ENCODE results near the gene HLA-DRB1. TPM values are rescaled to one million over a fixed set of nuclear protein-coding genes. Genes with fewer than 3 reads are reported as not detected.

The HLA-DRB1 gene
- total RNA-seq, 4 donors from 2014 or later: 3.7 to 68.8 (median 22.4) TPM

DNA sequence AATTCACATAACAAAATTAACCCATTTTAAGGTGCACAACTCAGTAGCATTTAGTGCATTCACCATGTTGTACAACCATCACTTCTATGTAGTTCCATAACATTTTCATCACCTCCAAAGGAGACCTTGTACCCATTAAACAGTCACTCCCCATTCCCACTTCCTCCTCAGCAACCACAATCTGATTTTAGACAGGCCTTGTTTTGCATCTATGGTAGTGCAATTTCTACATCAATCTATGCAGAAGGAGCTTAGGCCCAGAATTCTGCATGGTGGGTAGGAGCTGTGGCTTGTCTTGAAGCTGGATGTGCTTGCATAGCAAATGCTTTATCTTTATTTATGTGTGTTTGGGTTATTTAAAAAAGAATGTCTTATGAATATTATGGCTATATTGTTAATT, 34.0 kb upstream of the HLA-DRB1 start:
- Histone ChIP-seq H3K27me3 (no peaks in the 10 kb centered on the region), H3K27ac (peak overlapping the region in 1 of 4 donors; percentile 33), H3K36me3 (no peaks in the 10 kb centered on the region), H3K4me1 (no peaks in the 10 kb centered on the region), H3K4me3 (no peak overlapping the region), H3K9me3 (no peaks in the 10 kb centered on the region)
- intact Hi-C loops (cut with DNase I): no loop called here
- no peak for DNase-seq
- no peak for TF ChIP-seq POLR2A (IDR thresholded peaks at IDR 0.05)
- TF ChIP-seq, protein P1, sequence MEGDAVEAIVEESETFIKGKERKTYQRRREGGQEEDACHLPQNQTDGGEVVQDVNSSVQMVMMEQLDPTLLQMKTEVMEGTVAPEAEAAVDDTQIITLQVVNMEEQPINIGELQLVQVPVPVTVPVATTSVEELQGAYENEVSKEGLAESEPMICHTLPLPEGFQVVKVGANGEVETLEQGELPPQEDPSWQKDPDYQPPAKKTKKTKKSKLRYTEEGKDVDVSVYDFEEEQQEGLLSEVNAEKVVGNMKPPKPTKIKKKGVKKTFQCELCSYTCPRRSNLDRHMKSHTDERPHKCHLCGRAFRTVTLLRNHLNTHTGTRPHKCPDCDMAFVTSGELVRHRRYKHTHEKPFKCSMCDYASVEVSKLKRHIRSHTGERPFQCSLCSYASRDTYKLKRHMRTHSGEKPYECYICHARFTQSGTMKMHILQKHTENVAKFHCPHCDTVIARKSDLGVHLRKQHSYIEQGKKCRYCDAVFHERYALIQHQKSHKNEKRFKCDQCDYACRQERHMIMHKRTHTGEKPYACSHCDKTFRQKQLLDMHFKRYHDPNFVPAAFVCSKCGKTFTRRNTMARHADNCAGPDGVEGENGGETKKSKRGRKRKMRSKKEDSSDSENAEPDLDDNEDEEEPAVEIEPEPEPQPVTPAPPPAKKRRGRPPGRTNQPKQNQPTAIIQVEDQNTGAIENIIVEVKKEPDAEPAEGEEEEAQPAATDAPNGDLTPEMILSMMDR (IDR thresholded peaks at IDR 0.05): no peak

DNA sequence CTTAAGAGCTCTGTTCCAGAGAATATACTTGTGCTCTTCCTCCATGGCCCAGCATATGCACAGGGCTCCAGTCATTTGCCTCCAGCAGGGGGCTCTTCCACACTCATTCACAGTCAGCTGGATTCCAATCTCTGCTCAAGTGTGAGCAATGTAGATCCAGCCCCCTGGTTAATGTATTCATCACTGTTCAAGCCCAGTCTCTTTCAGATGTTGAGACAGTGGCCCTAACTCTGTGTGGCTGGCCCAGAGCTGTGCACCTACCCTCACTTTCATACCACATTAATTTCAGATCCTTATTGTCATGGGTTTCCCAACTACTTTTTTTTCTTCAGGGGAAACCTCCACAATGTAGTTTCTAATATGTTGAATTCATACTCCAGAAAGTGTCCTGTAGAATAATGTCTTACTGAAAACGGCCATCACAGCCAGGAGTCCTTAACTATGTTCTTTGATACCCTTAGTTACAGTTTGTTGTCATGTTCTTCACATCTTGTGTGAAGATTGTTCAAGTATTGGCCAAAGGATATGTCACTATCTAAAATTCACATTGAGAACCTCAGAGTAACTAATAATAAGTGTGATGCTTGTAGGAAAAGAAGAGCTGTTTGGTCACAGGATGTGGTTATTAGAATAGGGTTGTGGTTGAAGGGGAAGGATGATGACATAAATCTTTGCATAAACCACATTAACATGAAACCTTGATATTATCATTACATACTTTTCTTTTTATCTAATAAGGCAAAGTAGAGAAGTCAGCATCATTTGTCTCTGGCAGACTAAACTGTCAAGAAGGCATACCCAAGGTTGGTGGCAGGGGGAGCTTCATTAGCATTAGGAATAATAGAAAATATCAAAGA, 33.1 kb upstream of the HLA-DRB1 start:
- no peaks in the 10 kb centered on the region for H3K4me1 ChIP-seq
- H3K27ac ChIP-seq: peak overlapping the region in 1 of 4 donors; percentile 46
- DNase-seq: no peak
- WGBS, 2 donors: 55 to 56% methylated on average over 1 of the region's 1 CpG
- H3K27me3 ChIP-seq: no peaks in the 10 kb centered on the region
- H3K9me3 ChIP-seq: no peaks in the 10 kb centered on the region
- no peaks in the 10 kb centered on the region for H3K36me3 ChIP-seq
- no peak overlapping the region for H3K4me3 ChIP-seq
- intact Hi-C loops (cut with DNase I): no loop called here
- TF ChIP-seq, protein P1 (IDR thresholded peaks at IDR 0.05): peak in 2 of 6 experiments; percentile 29 to 38
- TF ChIP-seq POLR2A (IDR thresholded peaks at IDR 0.05): no peak

- WGBS, 2 donors: 0 to 54% methylated on average over 1 to 3 of the region's 3 CpGs
- Histone ChIP-seq H3K27ac (no peak overlapping the region), H3K4me1 (no peaks in the 10 kb centered on the region), H3K9me3 (no peaks in the 10 kb centered on the region), H3K36me3 (no peaks in the 10 kb centered on the region), H3K27me3 (no peaks in the 10 kb centered on the region), H3K4me3 (no peak overlapping the region)
- DNase-seq: no peak
- intact Hi-C loops (cut with DNase I): no loop called here
- no peak for TF ChIP-seq POLR2A (IDR thresholded peaks at IDR 0.05)
- TF ChIP-seq, protein P1 (IDR thresholded peaks at IDR 0.05): no peak
Measured at GRCh38 chr6:32621372-32621771, 31.7 kb upstream of the HLA-DRB1 start.

GRCh38 chr6:32617751-32618150, 28.1 kb upstream of the HLA-DRB1 start:
- no peaks in the 10 kb centered on the region for H3K27me3 ChIP-seq
- 95 to 98% methylated on average over 1 of the region's 1 CpG for WGBS, 2 donors
- DNase-seq: no peak
- no peaks in the 10 kb centered on the region for H3K4me1 ChIP-seq
- H3K36me3 ChIP-seq: no peaks in the 10 kb centered on the region
- no peak overlapping the region for H3K27ac ChIP-seq
- intact Hi-C loops (cut with DNase I): no loop called here
- no peak overlapping the region for H3K4me3 ChIP-seq
- H3K9me3 ChIP-seq: no peaks in the 10 kb centered on the region
- TF ChIP-seq, protein P1 (IDR thresholded peaks at IDR 0.05): no peak
- no peak for TF ChIP-seq POLR2A (IDR thresholded peaks at IDR 0.05)

GRCh38 chr6:32615885-32616532, 26.4 kb upstream of the HLA-DRB1 start:
- Histone ChIP-seq H3K27ac (no peak overlapping the region), H3K36me3 (no peaks in the 10 kb centered on the region), H3K4me3 (no peak overlapping the region), H3K4me1 (no peaks in the 10 kb centered on the region), H3K27me3 (no peaks in the 10 kb centered on the region), H3K9me3 (no peaks in the 10 kb centered on the region)
- 39 to 41% methylated on average over 3 of the region's 3 CpGs for WGBS, 2 donors
- no peak for DNase-seq
- intact Hi-C loops (cut with DNase I): no loop called here
- TF ChIP-seq POLR2A (IDR thresholded peaks at IDR 0.05): no peak
- TF ChIP-seq, protein P1 (IDR thresholded peaks at IDR 0.05): no peak
